HFF-Myc (cell line): ENCODE results near the gene DNAI2.
"Not testable (repeated sequence)": the region's sequence is repeated elsewhere in the genome, so short reads cannot be mapped to it uniquely, and the experiment has no call there.

Experiments
- DNase-seq: peaks from one replicate; pipeline ENCODE4 v3.0.0-alpha.2; 2011; ENCODE audit warnings: low read depth; ENCODE audit errors: extremely low read depth
- H3K4me3 ChIP-seq: replicated peaks from 2 replicates; pipeline ENCODE4 v1.5.1; 2011; ENCODE audit warnings: low read depth, mild to moderate bottlenecking, control low read depth, low read length
- TF ChIP-seq, protein P1 (sequence below): IDR thresholded peaks from 2 replicates; pipeline ENCODE4 v1.5.1; 2012; ENCODE audit warnings: mild to moderate bottlenecking, low read depth, low read length, control low read depth; ENCODE audit errors: missing control alignments

Gene DNAI2

DNA sequence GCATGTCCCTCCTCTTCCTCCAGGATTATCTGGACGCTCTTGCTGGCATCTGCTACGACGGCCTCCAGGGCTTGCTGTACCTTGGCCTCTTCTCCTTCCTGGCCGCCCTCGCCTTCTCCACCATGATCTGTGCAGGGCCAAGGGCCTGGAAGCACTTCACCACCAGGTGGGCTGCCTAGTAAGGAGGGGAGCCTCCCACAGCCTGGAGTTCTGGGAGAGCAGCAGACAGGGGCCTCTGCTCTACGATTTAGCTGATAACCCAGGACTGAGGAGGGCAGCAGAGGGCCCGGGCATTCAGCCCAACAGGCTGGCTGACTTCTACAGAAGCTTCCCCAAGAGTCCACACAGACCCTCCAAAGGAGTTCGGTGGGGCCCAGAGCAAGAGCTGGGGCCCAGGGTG lies 21.8 kb upstream of the DNAI2 start:
- TF ChIP-seq, protein P1, sequence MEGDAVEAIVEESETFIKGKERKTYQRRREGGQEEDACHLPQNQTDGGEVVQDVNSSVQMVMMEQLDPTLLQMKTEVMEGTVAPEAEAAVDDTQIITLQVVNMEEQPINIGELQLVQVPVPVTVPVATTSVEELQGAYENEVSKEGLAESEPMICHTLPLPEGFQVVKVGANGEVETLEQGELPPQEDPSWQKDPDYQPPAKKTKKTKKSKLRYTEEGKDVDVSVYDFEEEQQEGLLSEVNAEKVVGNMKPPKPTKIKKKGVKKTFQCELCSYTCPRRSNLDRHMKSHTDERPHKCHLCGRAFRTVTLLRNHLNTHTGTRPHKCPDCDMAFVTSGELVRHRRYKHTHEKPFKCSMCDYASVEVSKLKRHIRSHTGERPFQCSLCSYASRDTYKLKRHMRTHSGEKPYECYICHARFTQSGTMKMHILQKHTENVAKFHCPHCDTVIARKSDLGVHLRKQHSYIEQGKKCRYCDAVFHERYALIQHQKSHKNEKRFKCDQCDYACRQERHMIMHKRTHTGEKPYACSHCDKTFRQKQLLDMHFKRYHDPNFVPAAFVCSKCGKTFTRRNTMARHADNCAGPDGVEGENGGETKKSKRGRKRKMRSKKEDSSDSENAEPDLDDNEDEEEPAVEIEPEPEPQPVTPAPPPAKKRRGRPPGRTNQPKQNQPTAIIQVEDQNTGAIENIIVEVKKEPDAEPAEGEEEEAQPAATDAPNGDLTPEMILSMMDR, result no peak
- no peak overlapping the region for H3K4me3 ChIP-seq
- DNase-seq, result no peak

DNA sequence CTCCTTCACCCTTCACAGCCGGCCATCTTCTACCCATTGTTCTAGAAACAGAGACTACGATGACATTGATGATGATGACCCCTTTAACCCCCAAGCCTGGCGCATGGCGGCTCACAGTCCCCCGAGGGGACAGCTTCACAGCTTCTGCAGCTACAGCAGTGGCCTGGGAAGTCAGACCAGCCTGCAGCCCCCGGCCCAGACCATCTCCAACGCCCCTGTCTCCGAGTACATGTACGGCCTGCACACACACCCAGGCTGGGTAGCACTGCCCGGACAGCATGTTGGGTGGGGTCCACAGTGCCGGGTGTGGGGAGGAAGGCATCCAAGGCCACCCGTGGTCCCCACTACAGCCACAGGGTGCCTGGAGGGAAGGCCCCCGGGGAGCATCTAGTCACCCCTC lies 21.0 kb upstream of the DNAI2 start:
- no peak overlapping the region for H3K4me3 ChIP-seq
- DNase-seq, result no peak
- TF ChIP-seq, protein P1, result no peak

DNA sequence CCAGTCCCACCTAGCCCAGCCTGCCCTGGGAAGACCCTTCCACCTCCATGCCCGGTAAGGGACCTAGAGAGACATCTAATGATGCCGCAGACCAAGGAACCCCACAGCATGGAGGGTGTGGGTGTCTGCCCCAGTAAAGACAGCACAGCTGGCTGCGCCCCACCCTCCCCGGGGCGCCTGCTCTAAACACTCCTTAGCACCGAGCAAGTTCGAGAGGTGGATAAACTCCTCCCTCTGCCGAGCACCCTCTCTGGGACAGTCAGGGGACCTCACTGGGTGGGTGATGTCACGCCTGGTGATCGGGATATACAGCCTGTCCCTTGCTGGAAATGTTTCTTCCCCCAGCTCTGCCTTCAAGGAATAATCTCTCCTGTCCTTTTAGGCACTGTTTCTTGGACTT lies 16.7 kb upstream of the DNAI2 start:
- DNase-seq, result no peak
- TF ChIP-seq, protein P1, result no peak
- H3K4me3 ChIP-seq, result no peak overlapping the region

DNA sequence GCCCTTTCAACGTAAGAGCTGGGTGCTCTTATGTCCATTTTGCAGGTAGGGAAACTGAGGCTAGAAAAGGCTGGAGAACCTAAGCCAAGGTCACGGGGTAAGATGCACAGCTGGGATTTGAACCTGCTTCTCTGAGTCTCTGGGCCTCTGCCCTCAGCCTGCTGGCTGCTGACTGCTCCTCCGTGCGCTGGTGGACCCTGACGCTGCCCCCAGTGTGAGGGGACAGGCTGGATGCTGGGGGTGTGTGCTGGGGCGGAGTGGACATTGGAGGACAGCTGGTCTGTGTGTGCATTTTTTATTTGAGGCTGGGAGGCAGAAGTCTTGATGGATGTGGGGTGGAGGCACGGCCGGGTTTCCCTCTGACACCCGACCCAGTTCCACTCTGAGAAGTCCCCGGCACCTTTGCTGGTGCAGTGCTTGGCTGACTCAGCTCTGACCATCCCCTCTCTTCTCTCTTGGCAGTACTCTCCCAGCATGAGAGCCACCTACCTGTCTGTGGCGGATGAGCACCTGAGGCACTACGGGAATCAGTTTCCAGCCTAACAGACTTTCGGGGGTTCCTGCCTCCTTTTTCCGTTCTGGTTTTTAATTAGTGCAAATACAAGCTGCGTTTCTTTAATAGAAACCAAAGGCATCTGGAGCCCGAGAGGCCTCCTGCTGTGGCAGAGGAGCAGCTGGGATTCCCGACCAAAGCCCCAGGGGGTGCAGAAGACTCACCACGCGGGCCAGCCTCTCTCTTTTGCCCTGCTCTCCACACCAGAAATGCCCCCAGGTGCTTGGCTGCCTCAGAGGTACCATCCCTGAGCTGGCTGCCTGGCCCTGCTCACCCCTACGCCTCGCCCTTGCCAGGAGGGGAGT lies 14.1 kb upstream of the DNAI2 start:
- no peak overlapping the region for H3K4me3 ChIP-seq
- no peak for DNase-seq
- TF ChIP-seq, protein P1, result no peak

DNA sequence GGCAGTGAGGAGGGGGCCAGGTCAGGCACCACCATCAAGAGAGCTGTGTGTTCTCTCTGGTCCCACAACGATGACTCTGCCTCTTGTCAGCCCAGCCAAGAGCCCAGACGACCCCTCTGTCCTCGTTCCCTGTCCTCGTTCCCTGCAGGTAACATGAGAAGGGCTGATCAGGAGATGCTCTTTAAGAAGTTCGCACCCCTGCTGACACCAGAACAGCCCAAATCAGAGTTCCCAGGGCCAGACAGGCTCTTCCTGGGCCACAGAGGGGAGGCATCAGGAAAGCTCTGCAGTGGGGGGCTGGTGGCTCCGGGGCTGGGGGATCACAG lies 13.5 kb upstream of the DNAI2 start:
- no peak overlapping the region for H3K4me3 ChIP-seq
- no peak for DNase-seq
- TF ChIP-seq, protein P1, result no peak

DNA sequence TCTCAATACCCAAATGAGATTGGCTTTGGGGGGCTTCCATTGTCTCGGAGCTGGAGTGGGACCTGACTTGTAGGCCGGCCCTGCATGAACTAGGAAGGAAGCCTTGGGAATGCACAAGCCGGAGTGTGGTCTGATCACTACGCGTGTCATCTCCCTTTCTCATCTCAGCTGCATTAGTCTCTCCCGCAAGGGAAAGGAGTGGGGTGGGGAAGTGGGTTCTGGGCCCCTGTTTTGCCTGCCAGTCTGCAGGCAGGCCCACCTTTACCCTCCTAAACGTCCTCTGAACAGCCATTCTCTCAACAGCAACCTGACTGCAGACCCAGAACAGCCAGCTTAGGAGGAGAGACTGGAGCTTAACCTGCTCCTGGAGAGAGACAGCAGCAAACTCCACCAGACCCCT lies 11.4 kb upstream of the DNAI2 start:
- H3K4me3 ChIP-seq, result no peak overlapping the region
- DNase-seq, result no peak
- TF ChIP-seq, protein P1, result no peak

DNA sequence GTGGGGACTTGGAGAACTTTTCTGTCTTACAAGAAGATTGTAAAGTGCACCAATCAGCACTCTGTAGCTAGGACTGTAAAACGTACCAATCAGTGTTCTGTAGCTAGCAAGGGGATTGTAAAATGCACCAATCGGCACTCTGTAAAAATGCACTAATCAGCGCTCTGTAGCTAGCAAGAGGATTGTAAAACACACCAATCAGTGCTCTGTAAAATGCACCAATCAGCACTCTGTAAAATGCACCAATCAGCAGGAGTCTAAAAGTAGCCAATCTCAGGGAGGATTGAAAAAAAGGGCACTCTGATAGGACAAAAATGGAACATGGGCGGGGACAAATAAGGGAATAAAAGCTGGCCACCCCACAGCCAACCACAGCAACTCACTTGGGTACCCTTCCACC lies 7.0 kb upstream of the DNAI2 start:
- not testable (repeated sequence) for H3K4me3 ChIP-seq, DNase-seq
